Measurements from ENCODE around the gene GAPVD1. TPM values are rescaled to one million over a fixed set of nuclear protein-coding genes. Genes with fewer than 3 reads are reported as not detected.

GAPVD1 gene
- total and polyA plus RNA-seq, 10 of the 15 experiments (the other 5 are each of a cell fraction or from before 2014, with no cell fraction given), result 4.3 to 36.6 (median 25.9) TPM

GRCh38 chr9:125412166-125412565 is 150.5 kb downstream of the GAPVD1 start:
- H3K79me2 ChIP-seq (ENCODE audit: control insufficient read depth, insufficient read depth, low read length), result no peaks in the 10 kb centered on the region
- no peak for TF ChIP-seq SPI1 (IDR thresholded peaks at IDR 0.05; ENCODE audit: borderline replicate concordance, insufficient read depth, low read depth, low read length)
- TF ChIP-seq IKZF2 (IDR thresholded peaks at IDR 0.05), result no peak
- no peak for TF ChIP-seq ZNF217 (IDR thresholded peaks at IDR 0.05)
- TF ChIP-seq ETV6 (conservative IDR thresholded peaks at IDR 0.05 in 1 of 2, IDR thresholded peaks at IDR 0.05 in 1 of 2; ENCODE audit: borderline replicate concordance in 1 of 2, low read depth in 1 of 2), result no peak
- no peak for TF ChIP-seq SUZ12 (IDR thresholded peaks at IDR 0.05; ENCODE audit: unreplicated experiment)
- no peak for TF ChIP-seq RFX5 (IDR thresholded peaks at IDR 0.05; ENCODE audit: low read depth, low read length)
- no peak for TF ChIP-seq BCL11A (IDR thresholded peaks at IDR 0.05; ENCODE audit: low read depth, low read length)
- no peak for TF ChIP-seq RAD21 (IDR thresholded peaks at IDR 0.05; ENCODE audit: insufficient read depth, low read depth, low read length)
- no peak for TF ChIP-seq ZNF384 (IDR thresholded peaks at IDR 0.05; ENCODE audit: borderline replicate concordance, low read depth, low read length)
- TF ChIP-seq SUPT20H (IDR thresholded peaks at IDR 0.05; ENCODE audit: borderline replicate concordance, control insufficient read depth, low read depth, low read length), result no peak
- BruUV-seq (replicated peaks), result no TSS peak
- no peaks in the 10 kb centered on the region for H3K27me3 ChIP-seq (replicated peaks in 1 of 2; ENCODE audit: control insufficient read depth in 2 of 2, insufficient read depth in 2 of 2, low read length in 1 of 2)
- H3K27ac ChIP-seq (ENCODE audit: control insufficient read depth, insufficient read depth), result no peak overlapping the region
- in situ Hi-C loops (cut with MboI), result no loop called here
- ChIA-PET SMC1A (ENCODE audit: uncharacterized antibody, unreplicated experiment) (interaction anchor here (0.8 to 1.9 kb wide), 3 partner anchors 15 to 122 kb away, joined by 3 to 4 read pairs (median 3); no protein-coding TSS in a partner anchor), CTCF (interaction anchor here (0.5 to 0.9 kb wide), 3 partner anchors 12 to 322 kb away, joined by 3 to 4 read pairs (median 3); no protein-coding TSS in a partner anchor), POLR2A (no interaction called here), RAD21 (ENCODE audit: unreplicated experiment) (interaction anchor here (0.7 to 1.4 kb wide), 4 partner anchors 215 to 1079 kb away, joined by 3 to 4 read pairs (median 3); no protein-coding TSS in a partner anchor)
- intact Hi-C loops (cut with micrococcal nuclease; ENCODE audit: unreplicated experiment), result no loop called here
- DNase-seq (ENCODE audit: low read depth, low spot score) (no peak), ATAC-seq (no peak), FAIRE-seq (no peak)
- H3K9me3 ChIP-seq (replicated peaks; ENCODE audit: control insufficient read depth, insufficient read depth, low read length), result no peaks in the 10 kb centered on the region; the same call in 2 of the 3 replicates
- H3K4me2 ChIP-seq (ENCODE audit: control insufficient read depth, insufficient read depth), result no peak overlapping the region
- no peaks in the 10 kb centered on the region for H3K36me3 ChIP-seq (ENCODE audit: control insufficient read depth in 2 of 2, insufficient read depth in 2 of 2, low read length in 1 of 2)
- no peaks in the 10 kb centered on the region; the same call in 1 of the 2 replicates for H4K20me1 ChIP-seq (ENCODE audit: control insufficient read depth, insufficient read depth)
- peaks cover 10% of the 10 kb centered on the region for H3K4me1 ChIP-seq (ENCODE audit: control insufficient read depth, insufficient read depth, low read length)
- WGBS (ENCODE audit: insufficient coverage, insufficient replicate concordance, low lambda C conversion rate, missing lambda C conversion rate), result 88% methylated on average over 10 of the region's 10 CpGs
- no peak overlapping the region for H3K4me3 ChIP-seq
- no peak overlapping the region for H2AFZ ChIP-seq (ENCODE audit: control insufficient read depth, low read depth, low read length)
- H3K9ac ChIP-seq (ENCODE audit: control insufficient read depth, insufficient read depth, low read length), result no peak overlapping the region

All from GM12878 (cell line).